ENCODE measurements around the gene CKAP5. TPM values are rescaled to one million over a fixed set of nuclear protein-coding genes. Genes with fewer than 3 reads are reported as not detected.
A peak's percentile ranks its signal among the peaks of the same experiment; 100 is the strongest.

The CKAP5 gene
- total RNA-seq, 1 experiment from 2014 or later: 171 TPM

- TF ChIP-seq, protein P1, sequence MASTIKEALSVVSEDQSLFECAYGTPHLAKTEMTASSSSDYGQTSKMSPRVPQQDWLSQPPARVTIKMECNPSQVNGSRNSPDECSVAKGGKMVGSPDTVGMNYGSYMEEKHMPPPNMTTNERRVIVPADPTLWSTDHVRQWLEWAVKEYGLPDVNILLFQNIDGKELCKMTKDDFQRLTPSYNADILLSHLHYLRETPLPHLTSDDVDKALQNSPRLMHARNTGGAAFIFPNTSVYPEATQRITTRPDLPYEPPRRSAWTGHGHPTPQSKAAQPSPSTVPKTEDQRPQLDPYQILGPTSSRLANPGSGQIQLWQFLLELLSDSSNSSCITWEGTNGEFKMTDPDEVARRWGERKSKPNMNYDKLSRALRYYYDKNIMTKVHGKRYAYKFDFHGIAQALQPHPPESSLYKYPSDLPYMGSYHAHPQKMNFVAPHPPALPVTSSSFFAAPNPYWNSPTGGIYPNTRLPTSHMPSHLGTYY (CRISPR knock-in tag; IDR thresholded peaks at IDR 0.05): no peak
- no peak for TF ChIP-seq CTCF (IDR thresholded peaks at IDR 0.05)
- TF ChIP-seq ZNF396 (CRISPR knock-in tag; IDR thresholded peaks at IDR 0.05; ENCODE audit: borderline replicate concordance): no peak
- TF ChIP-seq ARID4B (CRISPR knock-in tag; IDR thresholded peaks at IDR 0.05; ENCODE audit: borderline replicate concordance): peak; percentile 47; the same call in 1 of the 2 replicates
- TF ChIP-seq, protein P2, sequence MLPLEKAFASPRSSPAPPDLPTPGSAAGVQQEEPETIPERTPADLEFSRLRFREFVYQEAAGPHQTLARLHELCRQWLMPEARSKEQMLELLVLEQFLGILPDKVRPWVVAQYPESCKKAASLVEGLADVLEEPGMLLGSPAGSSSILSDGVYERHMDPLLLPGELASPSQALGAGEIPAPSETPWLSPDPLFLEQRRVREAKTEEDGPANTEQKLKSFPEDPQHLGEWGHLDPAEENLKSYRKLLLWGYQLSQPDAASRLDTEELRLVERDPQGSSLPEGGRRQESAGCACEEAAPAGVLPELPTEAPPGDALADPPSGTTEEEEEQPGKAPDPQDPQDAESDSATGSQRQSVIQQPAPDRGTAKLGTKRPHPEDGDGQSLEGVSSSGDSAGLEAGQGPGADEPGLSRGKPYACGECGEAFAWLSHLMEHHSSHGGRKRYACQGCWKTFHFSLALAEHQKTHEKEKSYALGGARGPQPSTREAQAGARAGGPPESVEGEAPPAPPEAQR (CRISPR knock-in tag; IDR thresholded peaks at IDR 0.05): no peak
- TF ChIP-seq ETV6 (CRISPR knock-in tag; IDR thresholded peaks at IDR 0.05): no peak
- no peak for TF ChIP-seq NR2C2 (CRISPR knock-in tag; IDR thresholded peaks at IDR 0.05)
- TF ChIP-seq ELF4 (CRISPR knock-in tag; IDR thresholded peaks at IDR 0.05; ENCODE audit: low read depth): no peak
- TF ChIP-seq, protein P3, sequence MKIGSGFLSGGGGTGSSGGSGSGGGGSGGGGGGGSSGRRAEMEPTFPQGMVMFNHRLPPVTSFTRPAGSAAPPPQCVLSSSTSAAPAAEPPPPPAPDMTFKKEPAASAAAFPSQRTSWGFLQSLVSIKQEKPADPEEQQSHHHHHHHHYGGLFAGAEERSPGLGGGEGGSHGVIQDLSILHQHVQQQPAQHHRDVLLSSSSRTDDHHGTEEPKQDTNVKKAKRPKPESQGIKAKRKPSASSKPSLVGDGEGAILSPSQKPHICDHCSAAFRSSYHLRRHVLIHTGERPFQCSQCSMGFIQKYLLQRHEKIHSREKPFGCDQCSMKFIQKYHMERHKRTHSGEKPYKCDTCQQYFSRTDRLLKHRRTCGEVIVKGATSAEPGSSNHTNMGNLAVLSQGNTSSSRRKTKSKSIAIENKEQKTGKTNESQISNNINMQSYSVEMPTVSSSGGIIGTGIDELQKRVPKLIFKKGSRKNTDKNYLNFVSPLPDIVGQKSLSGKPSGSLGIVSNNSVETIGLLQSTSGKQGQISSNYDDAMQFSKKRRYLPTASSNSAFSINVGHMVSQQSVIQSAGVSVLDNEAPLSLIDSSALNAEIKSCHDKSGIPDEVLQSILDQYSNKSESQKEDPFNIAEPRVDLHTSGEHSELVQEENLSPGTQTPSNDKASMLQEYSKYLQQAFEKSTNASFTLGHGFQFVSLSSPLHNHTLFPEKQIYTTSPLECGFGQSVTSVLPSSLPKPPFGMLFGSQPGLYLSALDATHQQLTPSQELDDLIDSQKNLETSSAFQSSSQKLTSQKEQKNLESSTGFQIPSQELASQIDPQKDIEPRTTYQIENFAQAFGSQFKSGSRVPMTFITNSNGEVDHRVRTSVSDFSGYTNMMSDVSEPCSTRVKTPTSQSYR (CRISPR knock-in tag; IDR thresholded peaks at IDR 0.05): no peak
- 0 out of 2 replicates have a peak, but pooled peaks have one; percentile 42 for TF ChIP-seq ZNF232 (CRISPR knock-in tag; IDR thresholded peaks at IDR 0.05)
- TF ChIP-seq TEAD1 (CRISPR knock-in tag; IDR thresholded peaks at IDR 0.05): no peak
- no peak for TF ChIP-seq SMAD3 (CRISPR knock-in tag; IDR thresholded peaks at IDR 0.05; ENCODE audit: borderline replicate concordance)
- TF ChIP-seq ZNF671 (CRISPR knock-in tag; IDR thresholded peaks at IDR 0.05): no peak
- no peak for TF ChIP-seq JAZF1 (CRISPR knock-in tag; IDR thresholded peaks at IDR 0.05)
These were observed 145.6 kb downstream of the CKAP5 start, which contains the start of the genes ARHGAP1 and ZNF408 (continued) for GRCh38 chr11:46700241-46701077.
